GM08714 (cell line): Measurements from ENCODE around the gene ZNF618.

ENCODE experiments used
- H3K4me3 ChIP-seq: fragments of 200-500 bp; sonication (Bioruptor generic); 2 replicates; pipeline ENCODE4 v1.5.1; 2014; ENCODE audit warnings: mild to moderate bottlenecking, low read length, inconsistent platforms
- ZNF274 ChIP-seq: IDR thresholded peaks from 2 replicates; pipeline ENCODE4 v1.6.1; 2012; ENCODE audit warnings: mild to moderate bottlenecking, low read depth, low read length

ZNF618 gene

DNA sequence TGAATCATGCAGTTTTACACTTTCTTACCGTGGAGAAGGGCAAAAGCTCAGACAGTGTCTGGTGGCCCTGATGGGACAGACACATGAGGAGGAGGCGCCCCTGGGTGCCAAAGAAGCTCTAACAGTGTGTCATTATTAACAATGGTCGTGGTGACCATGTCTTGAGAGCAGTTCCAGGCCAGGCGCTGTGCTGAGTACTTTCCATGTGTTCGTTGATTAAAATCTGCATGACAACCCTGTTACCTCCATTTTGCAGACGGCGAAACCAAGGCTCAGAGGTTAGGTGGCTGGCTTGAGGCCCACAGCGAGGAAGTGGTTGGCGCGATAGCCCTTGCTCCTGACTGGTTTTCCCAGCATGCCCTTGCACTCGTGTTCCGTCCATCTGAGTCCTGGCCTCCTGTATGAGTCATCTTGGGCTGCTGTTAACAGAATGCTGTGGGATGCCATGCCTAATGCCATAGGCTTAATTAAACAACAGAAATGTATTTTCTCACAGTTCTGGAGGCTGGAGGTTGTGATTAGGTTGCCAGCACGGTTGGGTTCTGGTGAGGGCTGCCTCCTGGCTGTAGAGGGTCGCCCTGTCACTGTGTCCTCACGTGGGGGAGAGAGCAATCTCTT, 110.0 kb downstream of the ZNF618 start:
- H3K4me3 ChIP-seq = no peak overlapping the region
- no peak for TF ChIP-seq ZNF274

DNA sequence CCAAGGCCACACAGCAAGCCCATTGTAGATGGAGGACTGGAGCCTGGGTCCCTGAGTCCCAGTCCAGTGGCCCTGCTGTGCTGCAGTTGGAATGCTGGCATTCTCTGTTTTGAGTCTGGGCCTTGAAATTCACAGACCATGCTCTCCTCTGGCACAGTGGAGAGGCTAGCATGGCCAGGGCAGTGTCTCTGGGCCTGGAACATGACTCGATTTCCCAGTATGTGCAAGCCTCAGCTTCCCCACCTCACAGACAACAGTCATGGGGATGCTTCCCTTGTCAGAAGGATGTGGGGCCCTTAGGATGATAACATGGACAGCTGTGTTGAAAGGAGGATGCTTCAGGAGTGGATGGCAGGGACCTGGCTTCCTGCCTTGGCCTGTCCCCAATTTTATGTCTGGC, 110.8 kb downstream of the ZNF618 start:
- no peak overlapping the region for H3K4me3 ChIP-seq
- no peak for TF ChIP-seq ZNF274

DNA sequence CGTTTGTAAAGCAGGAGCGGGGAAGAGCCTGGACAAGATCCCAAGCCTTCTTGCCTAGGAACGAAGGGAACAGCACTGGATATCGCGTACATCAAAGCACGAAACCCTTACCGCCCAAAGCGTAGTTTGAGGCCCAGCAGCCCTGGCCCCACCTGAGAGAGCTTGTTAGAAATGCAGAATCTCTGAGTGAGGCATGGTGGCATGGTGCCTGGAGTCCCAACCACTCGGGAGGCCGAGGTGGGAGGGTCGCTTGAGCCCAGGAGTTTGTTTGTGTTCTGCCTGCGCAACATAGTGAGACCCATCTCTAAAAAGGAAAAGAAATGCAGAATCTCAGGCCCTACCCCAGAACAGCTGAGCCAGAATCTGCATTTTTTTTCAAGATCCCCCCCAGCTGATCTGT, 111.4 kb downstream of the ZNF618 start:
- no peak for TF ChIP-seq ZNF274
- H3K4me3 ChIP-seq = no peak overlapping the region

DNA sequence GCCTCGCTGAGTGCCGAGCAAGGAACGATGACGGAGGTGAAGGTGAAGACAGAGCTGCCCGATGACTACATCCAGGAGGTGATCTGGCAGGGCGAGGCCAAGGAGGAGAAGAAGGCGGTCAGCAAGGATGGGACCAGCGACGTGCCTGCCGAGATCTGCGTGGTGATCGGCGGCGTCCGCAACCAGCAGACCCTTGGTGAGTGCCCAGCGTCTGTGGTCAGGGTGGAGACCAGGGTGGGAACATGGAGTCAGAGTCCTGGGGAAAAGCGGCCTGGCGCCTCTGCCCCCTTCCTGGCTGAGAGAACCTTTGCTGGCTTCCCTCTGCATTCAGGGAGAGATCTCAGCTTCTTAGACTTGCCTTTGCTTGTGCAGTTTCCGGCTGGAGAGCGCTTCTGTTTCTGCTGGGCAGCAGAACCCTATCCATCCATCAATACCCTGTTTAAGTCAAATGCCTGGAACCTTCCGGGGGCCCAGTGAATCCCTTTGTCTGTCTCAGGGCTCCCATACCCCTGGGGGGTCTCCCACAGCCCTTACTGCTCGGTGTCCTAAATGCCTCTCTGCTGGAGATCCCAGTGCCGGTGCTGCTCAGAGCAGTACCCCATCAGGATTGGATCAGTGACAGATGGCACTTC, 112.4 kb downstream of the ZNF618 start:
- H3K4me3 ChIP-seq = no peak overlapping the region
- no peak for TF ChIP-seq ZNF274

DNA sequence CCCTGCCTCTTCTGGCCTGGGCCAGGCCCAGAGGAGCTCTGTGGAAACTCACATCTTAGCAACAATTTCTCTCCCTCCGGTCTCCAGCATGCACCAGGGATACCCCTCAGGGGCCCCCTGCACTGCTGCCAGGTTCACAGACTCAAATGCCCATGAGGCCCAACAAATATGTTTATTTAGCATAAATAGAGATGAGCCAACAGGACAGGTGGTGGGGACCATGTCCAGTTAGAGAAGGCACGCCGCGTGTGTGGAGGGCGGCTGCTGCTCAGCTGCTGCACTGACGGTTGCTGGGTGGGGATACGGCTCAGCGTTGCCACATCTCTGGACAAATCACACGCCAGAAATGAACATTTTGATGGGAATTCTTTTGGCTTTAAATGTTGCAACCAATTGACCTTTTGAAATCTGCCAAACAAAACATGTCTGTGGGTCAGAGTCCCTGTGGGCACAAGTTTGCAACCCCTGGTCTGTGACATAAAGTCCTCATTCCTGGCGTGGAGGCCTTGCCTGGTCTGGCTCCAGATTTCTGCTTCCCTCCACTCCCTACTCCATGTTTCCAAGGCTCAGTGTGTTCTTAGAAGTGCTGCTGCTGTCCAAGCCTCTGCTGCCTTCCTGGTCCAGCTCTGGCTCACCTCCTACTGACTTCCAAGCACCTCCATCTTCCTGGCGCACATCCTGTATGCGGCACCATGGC, 113.1 kb downstream of the ZNF618 start:
- TF ChIP-seq ZNF274 = no peak
- no peak overlapping the region for H3K4me3 ChIP-seq

DNA sequence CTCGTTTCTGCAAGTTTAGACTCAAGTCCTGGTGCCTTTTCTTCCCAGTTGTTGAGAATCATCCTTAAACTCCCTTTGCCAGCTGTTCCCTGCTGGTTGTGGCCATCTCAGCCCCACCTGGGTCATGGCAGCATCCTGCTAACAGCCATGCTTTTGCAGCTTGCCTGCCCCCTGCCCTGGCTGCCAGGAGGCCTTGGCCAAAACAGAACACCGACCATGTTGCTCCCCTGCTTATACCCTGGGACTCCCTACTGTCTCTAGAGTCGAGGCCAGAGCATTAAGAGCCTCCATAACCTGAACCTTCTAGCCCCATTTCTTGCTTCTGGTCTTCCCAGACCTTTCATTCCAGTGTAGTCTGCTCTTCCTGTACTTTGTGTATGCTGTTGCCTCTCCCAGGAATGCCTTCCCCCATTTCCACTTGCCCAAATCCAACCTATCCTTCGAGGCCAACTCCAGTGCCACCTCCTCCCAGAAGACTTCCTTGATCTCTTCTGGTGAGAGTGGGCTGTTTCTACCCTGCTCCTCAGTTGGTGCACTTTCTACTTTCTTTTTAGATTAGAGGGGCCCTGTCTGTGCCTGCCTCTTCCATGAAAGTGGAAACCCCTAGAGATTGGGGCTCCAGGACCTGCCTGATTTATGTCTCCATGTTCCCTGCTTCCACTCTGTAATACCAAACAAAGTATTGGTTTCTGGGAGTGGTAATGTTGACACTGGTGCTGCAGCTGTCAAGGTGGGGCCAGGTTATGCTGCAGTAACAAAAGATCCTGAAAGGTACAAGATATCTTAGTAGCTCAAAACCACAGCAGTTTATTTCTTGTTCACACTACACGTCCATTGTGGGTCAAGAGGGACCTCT, 113.8 kb downstream of the ZNF618 start:
- no peak overlapping the region for H3K4me3 ChIP-seq
- TF ChIP-seq ZNF274 = no peak

DNA sequence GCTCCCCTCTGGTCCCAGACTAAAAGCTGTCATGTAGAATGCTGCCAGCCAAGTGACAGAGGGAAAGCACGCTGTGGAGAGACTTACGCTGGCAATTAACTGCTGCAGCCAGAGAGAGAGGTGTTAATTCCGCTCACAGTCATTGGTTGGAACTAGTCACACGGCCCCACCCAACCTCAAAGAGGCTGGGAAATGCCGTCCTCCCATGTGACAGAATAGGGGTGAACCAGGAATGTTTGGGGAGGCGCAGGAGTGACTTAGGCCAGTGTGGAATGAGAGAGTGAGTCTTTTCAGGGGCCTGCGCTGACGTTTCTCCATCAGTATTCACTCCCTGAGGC, 114.4 kb downstream of the ZNF618 start:
- H3K4me3 ChIP-seq = no peak overlapping the region
- TF ChIP-seq ZNF274 = no peak

DNA sequence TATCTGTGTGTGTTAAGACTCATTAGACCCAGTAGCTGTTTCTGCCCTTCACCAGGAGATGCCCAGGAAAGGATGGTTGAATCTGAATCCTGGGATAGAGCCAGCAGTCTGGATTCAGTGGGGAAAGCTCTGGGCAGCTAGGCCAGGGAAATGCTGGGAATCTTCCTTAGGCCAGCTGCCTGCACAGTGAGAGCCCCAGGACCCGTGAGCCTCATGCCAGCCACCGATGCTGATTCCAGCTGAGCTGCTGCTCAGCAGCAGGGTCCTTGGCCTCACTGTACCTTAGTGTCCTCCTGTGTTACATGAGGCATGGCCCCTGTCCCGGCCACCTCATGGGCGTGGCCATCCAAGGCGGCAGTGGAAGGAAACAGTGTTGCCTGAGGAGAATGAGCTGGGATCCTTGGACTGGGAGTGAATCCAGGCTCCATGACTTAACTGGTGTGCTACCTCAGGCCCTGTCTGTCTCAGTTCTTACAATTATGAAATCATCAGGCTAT, 114.9 kb downstream of the ZNF618 start:
- H3K4me3 ChIP-seq = no peak overlapping the region
- TF ChIP-seq ZNF274 = no peak

DNA sequence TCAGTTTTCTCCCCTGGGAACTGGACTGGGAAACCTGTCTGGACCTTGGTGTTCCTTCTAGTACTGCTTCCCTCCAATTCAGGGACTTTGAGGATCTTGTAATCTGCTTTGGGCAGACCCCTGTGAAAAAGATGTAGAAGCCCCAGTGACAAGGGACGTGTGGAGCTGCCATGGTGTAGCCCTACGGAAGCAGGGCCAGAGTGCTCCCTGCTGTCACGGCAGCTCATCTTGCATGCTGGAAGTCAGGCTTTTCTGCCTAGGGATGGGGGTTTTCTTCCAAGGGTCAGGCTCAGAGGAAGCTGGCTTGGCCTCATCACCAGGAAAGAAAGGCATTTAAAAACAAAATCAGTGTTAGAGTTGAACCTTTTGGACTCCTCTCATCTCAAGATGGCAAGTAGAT, 115.6 kb downstream of the ZNF618 start:
- no peak overlapping the region for H3K4me3 ChIP-seq
- TF ChIP-seq ZNF274 = no peak

DNA sequence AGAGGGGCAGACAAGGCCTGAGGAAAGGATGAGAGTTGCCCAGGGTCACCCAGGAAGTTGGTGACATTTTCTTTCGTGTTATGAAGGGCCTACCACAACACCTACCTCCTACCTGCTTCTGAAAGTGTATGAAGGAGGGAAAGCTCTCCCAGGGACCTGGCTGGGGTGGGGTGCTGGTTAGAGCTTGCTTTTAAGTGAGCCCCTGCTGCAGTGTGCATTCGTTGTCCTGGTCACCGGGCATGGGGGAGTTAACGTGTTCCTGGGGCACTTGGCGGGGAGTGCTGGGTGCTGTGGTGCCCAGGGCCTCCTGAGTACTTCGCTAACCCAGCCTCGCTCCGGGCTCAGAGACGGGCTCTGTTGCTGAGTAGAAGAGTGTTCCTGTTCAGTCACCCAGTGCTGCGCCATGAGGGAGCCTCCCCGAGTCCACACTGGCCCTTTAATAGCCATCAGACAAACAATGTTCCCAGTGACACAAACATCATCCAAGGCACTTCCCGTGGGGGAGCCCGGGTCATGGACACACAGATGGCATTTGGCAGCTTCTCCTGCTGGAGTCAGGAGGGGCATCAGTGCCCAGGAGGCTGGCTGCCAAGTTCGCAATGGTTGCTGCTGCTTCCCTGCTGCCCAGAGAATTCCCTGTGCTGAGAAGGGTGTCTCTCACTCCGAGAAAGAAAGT, 116.3 kb downstream of the ZNF618 start:
- no peak overlapping the region for H3K4me3 ChIP-seq

DNA sequence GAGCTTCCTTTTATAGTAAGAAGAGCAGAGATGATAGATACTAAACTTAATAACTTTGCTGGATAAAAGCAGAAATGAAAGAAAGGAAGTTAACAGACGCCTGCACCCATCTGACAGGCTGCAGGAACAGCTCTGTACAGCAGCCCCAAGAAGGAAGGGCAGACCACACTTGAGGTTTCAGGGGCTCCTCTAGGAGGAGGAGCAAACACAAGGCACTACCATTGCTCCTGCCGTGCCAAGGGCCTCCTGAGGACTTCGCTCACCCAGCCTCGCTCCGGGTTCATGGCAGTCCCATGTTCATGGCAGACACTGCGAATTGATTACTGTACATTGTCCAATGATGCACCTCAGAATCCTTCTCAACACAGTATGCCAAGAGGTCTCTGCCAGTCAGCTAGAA, 116.9 kb downstream of the ZNF618 start:
- no peak for TF ChIP-seq ZNF274
- H3K4me3 ChIP-seq = no peak overlapping the region

More for the DNA sequence above, 116.3 kb downstream of the ZNF618 start:
- no peak for TF ChIP-seq ZNF274

DNA sequence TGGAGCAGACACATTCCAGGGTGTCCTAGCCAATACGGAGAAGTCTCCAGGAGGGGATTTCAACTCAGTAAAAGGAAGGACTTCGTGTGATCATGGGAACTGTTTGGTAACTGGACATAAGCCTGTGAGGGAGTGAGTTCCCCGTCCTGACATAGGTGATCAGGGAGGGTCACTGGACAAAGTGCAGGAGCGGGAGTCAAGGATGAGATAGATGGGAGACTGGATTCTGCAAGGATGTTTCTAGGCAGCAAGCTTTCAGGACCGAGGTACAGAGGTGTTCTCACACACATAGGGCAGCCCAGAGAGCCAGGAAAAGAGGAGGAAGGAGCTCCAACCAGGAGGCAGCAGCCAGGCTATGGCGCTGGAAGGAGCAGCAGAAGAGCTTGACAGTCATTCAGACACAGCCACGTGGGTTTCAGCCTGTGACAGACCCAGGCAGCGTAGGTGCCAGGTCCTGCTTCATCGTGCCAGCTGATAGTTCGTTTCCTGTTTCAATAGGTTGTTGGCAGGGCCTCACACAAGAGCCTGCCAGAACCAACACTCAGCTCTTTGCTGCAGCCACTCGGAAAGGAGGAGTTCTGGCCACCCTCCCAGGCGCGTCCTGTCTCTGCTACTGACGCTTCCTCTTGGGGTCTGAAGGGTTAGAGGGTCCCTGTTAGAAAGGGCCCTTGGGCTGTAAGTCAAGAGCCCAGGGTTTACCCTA, 117.9 kb downstream of the ZNF618 start:
- TF ChIP-seq ZNF274 = no peak
- H3K4me3 ChIP-seq = no peak overlapping the region

DNA sequence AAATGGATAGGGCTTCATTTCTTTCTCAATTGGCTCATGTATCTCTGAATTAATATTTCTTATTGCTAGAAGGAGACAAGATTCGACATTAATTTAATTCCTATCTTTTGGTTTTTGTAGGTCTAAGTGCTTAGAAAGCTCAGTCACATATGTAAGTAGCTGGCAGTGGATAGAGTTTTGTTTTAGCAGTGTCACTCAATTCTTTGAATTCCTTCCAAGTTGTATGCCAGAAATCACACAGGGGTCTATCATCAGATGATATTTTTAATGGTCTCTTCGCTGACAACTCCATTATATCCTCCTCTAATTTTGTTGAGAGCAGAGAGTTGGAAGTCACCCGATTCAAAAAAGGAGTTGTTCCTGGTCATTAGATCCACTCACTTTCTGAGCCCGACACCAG, 119.3 kb downstream of the ZNF618 start:
- no peak for TF ChIP-seq ZNF274
- no peak overlapping the region for H3K4me3 ChIP-seq
